DOHH2 (cell line): Measurements from ENCODE around the gene TRMT2A.

Experiments
- H3F3A ChIP-seq: fragments of 200-600 bp; sonication (generic), shearing (Covaris generic); 2 replicates; pipeline ENCODE4 v1.6.0; 2016; ENCODE audit warnings: antibody characterized with exemption, mild to moderate bottlenecking; ENCODE audit not compliant: control insufficient read depth, insufficient read depth
- H3K27ac ChIP-seq: fragments of 200-600 bp; sonication (generic); 2 replicates; pipeline ENCODE4 v1.5.1; 2014; ENCODE audit warnings: low read depth, mild to moderate bottlenecking, low read length, moderate library complexity
- H3K27me3 ChIP-seq: fragments of 200-600 bp; sonication (generic); 2 replicates; pipeline ENCODE4 v1.6.1; 2014; ENCODE audit warnings: mild to moderate bottlenecking, low read length, mixed read lengths; ENCODE audit not compliant: control insufficient read depth
- H3K36me3 ChIP-seq: fragments of 200-600 bp; sonication (generic); 2 replicates; pipeline ENCODE4 v1.6.1; 2014; ENCODE audit warnings: mild to moderate bottlenecking, low read length, moderate library complexity, mixed read lengths; ENCODE audit not compliant: control insufficient read depth
- H3K4me1 ChIP-seq: fragments of 200-600 bp; sonication (generic); 2 replicates; pipeline ENCODE4 v1.6.1; 2014; ENCODE audit warnings: mild to moderate bottlenecking, low read length, mixed read lengths; ENCODE audit not compliant: control insufficient read depth
- H3K4me2 ChIP-seq: fragments of 200-600 bp; sonication (generic); 2 replicates; pipeline ENCODE4 v1.6.0; 2014; ENCODE audit warnings: mild to moderate bottlenecking, low read length, moderate library complexity
- H3K4me3 ChIP-seq: fragments of 200-600 bp; sonication (generic); 2 replicates; pipeline ENCODE4 v1.5.1; 2014; ENCODE audit warnings: mild to moderate bottlenecking, low read length, mixed read lengths
- H3K79me2 ChIP-seq: fragments of 200-600 bp; sonication (generic); 2 replicates; pipeline ENCODE4 v1.6.1; 2014; ENCODE audit warnings: mild to moderate bottlenecking, low read length, mixed read lengths; ENCODE audit not compliant: control insufficient read depth
- H3K9me2 ChIP-seq: fragments of 200-600 bp; sonication (generic); replicated peaks from 2 replicates; pipeline ENCODE4 v1.6.1; 2014; ENCODE audit warnings: mild to moderate bottlenecking, low read length, mixed read lengths; ENCODE audit not compliant: control insufficient read depth
- H3K9me3 ChIP-seq: fragments of 200-600 bp; sonication (generic); 2 replicates; pipeline ENCODE4 v1.6.1; 2014; ENCODE audit warnings: antibody characterized with exemption, low read length, mixed read lengths; ENCODE audit not compliant: control insufficient read depth, insufficient read depth
- H4K20me1 ChIP-seq: fragments of 200-600 bp; sonication (generic); 2 replicates; pipeline ENCODE4 v1.6.0; 2014; ENCODE audit warnings: low read depth, mild to moderate bottlenecking, antibody characterized with exemption, low read length, moderate library complexity; ENCODE audit not compliant: control insufficient read depth, insufficient read depth
- CTCF ChIP-seq: fragments of 200-600 bp; sonication (generic); IDR thresholded peaks from one replicate; pipeline ENCODE4 v1.5.1; 2014; ENCODE audit warnings: antibody characterized with exemption, mild to moderate bottlenecking, low read depth, low read length; ENCODE audit not compliant: poor library complexity, severe bottlenecking
- EZH2phosphoT487 ChIP-seq: fragments of 200-600 bp; sonication (generic); IDR thresholded peaks from 2 replicates; pipeline ENCODE4 v1.6.1; 2017; ENCODE audit warnings: borderline replicate concordance, mild to moderate bottlenecking, antibody characterized with exemption, low read length, moderate library complexity, mixed read lengths

Gene TRMT2A

GRCh38 chr22:20102203-20102780 is 14.7 kb downstream of the TRMT2A start:
- TF ChIP-seq CTCF = no peak
- no peak for TF ChIP-seq EZH2phosphoT487
- Histone ChIP-seq H3K9me2 (no peaks in the 10 kb centered on the region), H3K27ac (no peak overlapping the region), H3K36me3 (peaks cover 83% of the 10 kb centered on the region), H3K4me2 (no peak overlapping the region), H3K79me2 (peaks cover 34% of the 10 kb centered on the region), H3K27me3 (no peaks in the 10 kb centered on the region), H3F3A (no peaks in the 10 kb centered on the region), H3K9me3 (no peaks in the 10 kb centered on the region), H4K20me1 (no peaks in the 10 kb centered on the region), H3K4me3 (no peak overlapping the region), H3K4me1 (no peaks in the 10 kb centered on the region)

DNA sequence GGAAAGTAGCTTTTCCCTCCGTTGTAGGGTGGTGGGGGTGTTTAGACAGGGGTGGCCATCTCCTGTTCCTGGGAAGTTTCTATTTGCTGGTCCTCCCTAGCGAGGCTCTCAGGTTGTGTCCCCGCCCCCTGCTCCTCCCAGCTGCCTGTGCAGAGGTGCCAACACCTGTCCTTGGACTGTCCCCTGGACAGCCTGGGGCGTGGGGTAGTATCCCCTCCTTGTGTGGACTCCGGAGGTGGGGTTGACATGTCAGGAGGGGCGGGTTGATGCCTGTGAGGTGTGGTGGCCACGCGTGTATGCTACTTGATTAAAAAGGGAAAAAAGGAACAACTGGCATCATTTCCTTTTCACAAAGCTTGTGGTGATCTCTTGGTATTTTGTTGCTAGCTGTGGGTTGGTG is 15.4 kb downstream of the TRMT2A start:
- H3K27ac ChIP-seq = no peak overlapping the region
- H3K27me3 ChIP-seq = no peaks in the 10 kb centered on the region
- H4K20me1 ChIP-seq = no peaks in the 10 kb centered on the region
- peaks cover 40% of the 10 kb centered on the region for H3K79me2 ChIP-seq
- TF ChIP-seq EZH2phosphoT487 (no peak), CTCF (no peak)
- H3K9me3 ChIP-seq = no peaks in the 10 kb centered on the region
- H3K4me3 ChIP-seq = no peak overlapping the region
- H3K4me2 ChIP-seq = no peak overlapping the region
- H3K9me2 ChIP-seq = no peaks in the 10 kb centered on the region
- no peaks in the 10 kb centered on the region for H3F3A ChIP-seq
- peaks cover 83% of the 10 kb centered on the region for H3K36me3 ChIP-seq
- no peaks in the 10 kb centered on the region for H3K4me1 ChIP-seq

GRCh38 chr22:20099099-20099711 is 17.8 kb downstream of the TRMT2A start:
- Histone ChIP-seq H3K4me2 (no peak overlapping the region), H3K4me3 (no peak overlapping the region), H3K9me3 (no peaks in the 10 kb centered on the region), H4K20me1 (no peaks in the 10 kb centered on the region), H3K27ac (no peak overlapping the region), H3K79me2 (peaks cover 35% of the 10 kb centered on the region), H3K36me3 (peaks cover 83% of the 10 kb centered on the region), H3K9me2 (no peaks in the 10 kb centered on the region), H3K27me3 (no peaks in the 10 kb centered on the region), H3F3A (no peaks in the 10 kb centered on the region), H3K4me1 (no peaks in the 10 kb centered on the region)
- TF ChIP-seq CTCF = no peak
- TF ChIP-seq EZH2phosphoT487 = no peak
